ENCODE results near the gene HIVEP2. TPM values are rescaled to one million over a fixed set of nuclear protein-coding genes. Genes with fewer than 3 reads are reported as not detected.
A peak's percentile ranks its signal among the peaks of the same experiment; 100 is the strongest.

HIVEP2 gene
- polyA plus RNA-seq, 3 donors: 0.16 to 1.4 (median 0.64) TPM

DNA sequence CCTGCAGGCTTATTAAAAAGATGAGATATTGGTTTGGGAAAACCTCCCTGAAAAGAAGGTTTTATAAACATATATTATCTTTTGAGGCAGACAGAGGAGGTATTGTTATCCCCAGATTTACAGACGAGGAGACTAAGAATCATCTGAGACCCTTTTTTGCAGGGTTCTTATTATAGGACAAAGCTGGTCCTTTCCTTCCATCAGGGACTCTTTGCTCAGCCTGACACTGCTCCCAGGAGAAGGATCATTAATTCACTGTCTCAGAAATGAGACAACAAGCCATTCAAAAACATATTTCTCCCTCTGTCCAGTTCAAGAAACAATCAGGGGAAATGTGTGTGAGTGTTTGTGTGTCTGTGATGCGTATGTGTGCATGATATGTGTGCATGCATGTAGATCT lies 33.5 kb downstream of the HIVEP2 start:
- TF ChIP-seq, protein P1, sequence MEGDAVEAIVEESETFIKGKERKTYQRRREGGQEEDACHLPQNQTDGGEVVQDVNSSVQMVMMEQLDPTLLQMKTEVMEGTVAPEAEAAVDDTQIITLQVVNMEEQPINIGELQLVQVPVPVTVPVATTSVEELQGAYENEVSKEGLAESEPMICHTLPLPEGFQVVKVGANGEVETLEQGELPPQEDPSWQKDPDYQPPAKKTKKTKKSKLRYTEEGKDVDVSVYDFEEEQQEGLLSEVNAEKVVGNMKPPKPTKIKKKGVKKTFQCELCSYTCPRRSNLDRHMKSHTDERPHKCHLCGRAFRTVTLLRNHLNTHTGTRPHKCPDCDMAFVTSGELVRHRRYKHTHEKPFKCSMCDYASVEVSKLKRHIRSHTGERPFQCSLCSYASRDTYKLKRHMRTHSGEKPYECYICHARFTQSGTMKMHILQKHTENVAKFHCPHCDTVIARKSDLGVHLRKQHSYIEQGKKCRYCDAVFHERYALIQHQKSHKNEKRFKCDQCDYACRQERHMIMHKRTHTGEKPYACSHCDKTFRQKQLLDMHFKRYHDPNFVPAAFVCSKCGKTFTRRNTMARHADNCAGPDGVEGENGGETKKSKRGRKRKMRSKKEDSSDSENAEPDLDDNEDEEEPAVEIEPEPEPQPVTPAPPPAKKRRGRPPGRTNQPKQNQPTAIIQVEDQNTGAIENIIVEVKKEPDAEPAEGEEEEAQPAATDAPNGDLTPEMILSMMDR (IDR thresholded peaks at IDR 0.05): no peak
- Histone ChIP-seq H3K79me2 (ENCODE audit: insufficient read depth, low read length) (no peaks in the 10 kb centered on the region), H3K27ac (ENCODE audit: low read depth in 1 of 2, low read length in 2 of 2) (no peak overlapping the region), H3K9me3 (replicated peaks in 1 of 2; ENCODE audit: control insufficient read depth in 1 of 2, insufficient read depth in 1 of 2, low read length in 2 of 2) (no peaks in the 10 kb centered on the region), H2AFZ (ENCODE audit: insufficient read depth, low read depth, low read length, poor library complexity, severe bottlenecking) (no peak overlapping the region), H3K36me3 (replicated peaks in 1 of 2; ENCODE audit: control insufficient read depth in 1 of 2, insufficient read depth in 2 of 2, low read length in 2 of 2) (no peaks in the 10 kb centered on the region), H3K4me1 (ENCODE audit: control insufficient read depth in 1 of 2, insufficient read depth in 2 of 2, low read length in 2 of 2) (peaks cover 22 to 27% of the 10 kb centered on the region in 2 donors), H3K4me3 (replicated peaks in 1 of 3; ENCODE audit: low read depth in 2 of 3, low read length in 3 of 3) (no peak overlapping the region), H3K9ac (ENCODE audit: insufficient read depth, low read length, poor library complexity, severe bottlenecking) (no peak overlapping the region), H3K27me3 (ENCODE audit: control insufficient read depth in 2 of 2, insufficient read depth in 2 of 2, low read length in 2 of 2) (no peaks in the 10 kb centered on the region), H3K4me2 (replicated peaks; ENCODE audit: extremely low read depth, low read length, poor library complexity, severe bottlenecking) (no peak overlapping the region), H4K20me1 (ENCODE audit: insufficient read depth, low read length) (no peaks in the 10 kb centered on the region)
- intact Hi-C loops (cut with micrococcal nuclease): loop anchor here (5.0 to 10.0 kb wide), 3 partner anchors 36 to 207 kb away; partner anchors contain the start of gene HIVEP2 (in 2 of the 2)
- 80% methylated on average over 1 of the region's 2 CpGs for WGBS (ENCODE audit: insufficient coverage)
- DNase-seq: no peak
- Mint-ChIP-seq H3K36me3 (peaks cover 0 to 2% of the 10 kb centered on the region in 2 donors), H3K27ac (no peak overlapping the region), H3K27me3 (ENCODE audit: low read depth in 3 of 3) (peaks cover 0 to 4% (median 0%) of the 10 kb centered on the region in 3 donors), H3K4me3 (no peak overlapping the region), H3K4me1 (peaks cover 30% of the 10 kb centered on the region), H3K9me3 (peaks cover 0 to 1% (median 0%) of the 10 kb centered on the region in 7 donors)

DNA sequence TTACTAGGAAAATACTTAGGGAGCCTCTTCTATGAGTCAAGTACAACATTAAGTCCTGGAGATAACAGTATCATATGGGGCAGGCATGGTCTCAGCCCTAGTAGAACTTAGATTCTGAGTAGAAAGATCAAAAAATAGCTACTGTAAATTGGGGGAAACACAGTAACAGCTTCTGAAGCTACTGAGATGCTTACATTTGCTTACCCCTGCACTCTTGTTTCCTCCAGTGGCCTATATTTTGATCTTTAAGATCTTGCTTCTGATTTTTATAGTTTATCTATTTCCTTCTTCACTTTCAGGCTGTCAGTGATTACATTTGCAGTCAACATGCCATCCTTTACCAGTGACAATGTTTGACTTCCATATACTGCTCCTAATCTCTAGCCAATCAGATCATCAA lies 35.3 kb downstream of the HIVEP2 start:
- H3K4me2 ChIP-seq (replicated peaks; ENCODE audit: extremely low read depth, low read length, poor library complexity, severe bottlenecking): no peak overlapping the region
- Mint-ChIP-seq H3K4me3 (no peak overlapping the region), H3K36me3 (peaks cover 0 to 2% of the 10 kb centered on the region in 2 donors), H3K4me1 (peaks cover 22% of the 10 kb centered on the region), H3K27ac (peak overlapping the region in 1 of 7 donors; percentile 36), H3K27me3 (ENCODE audit: low read depth in 3 of 3) (peaks cover 0 to 3% (median 0%) of the 10 kb centered on the region in 3 donors), H3K9me3 (peaks cover 0 to 1% (median 0%) of the 10 kb centered on the region in 7 donors)
- H3K79me2 ChIP-seq (ENCODE audit: insufficient read depth, low read length): no peaks in the 10 kb centered on the region
- TF ChIP-seq, protein P1 (IDR thresholded peaks at IDR 0.05): no peak
- H3K4me3 ChIP-seq (replicated peaks in 1 of 3; ENCODE audit: low read depth in 2 of 3, low read length in 3 of 3): no peak overlapping the region
- H2AFZ ChIP-seq (ENCODE audit: insufficient read depth, low read depth, low read length, poor library complexity, severe bottlenecking): no peak overlapping the region
- no peaks in the 10 kb centered on the region for H3K36me3 ChIP-seq (replicated peaks in 1 of 2; ENCODE audit: control insufficient read depth in 1 of 2, insufficient read depth in 2 of 2, low read length in 2 of 2)
- H3K4me1 ChIP-seq (ENCODE audit: control insufficient read depth in 1 of 2, insufficient read depth in 2 of 2, low read length in 2 of 2): peaks cover 19 to 22% of the 10 kb centered on the region in 2 donors
- intact Hi-C loops (cut with micrococcal nuclease): loop anchor here (5.0 to 10.0 kb wide), 3 partner anchors 38 to 205 kb away; partner anchors contain the start of gene HIVEP2 (in 2 of the 2)
- H3K9me3 ChIP-seq (replicated peaks in 1 of 2; ENCODE audit: control insufficient read depth in 1 of 2, insufficient read depth in 1 of 2, low read length in 2 of 2): no peaks in the 10 kb centered on the region
- no peak overlapping the region for H3K27ac ChIP-seq (ENCODE audit: low read depth in 1 of 2, low read length in 2 of 2)
- no peaks in the 10 kb centered on the region for H4K20me1 ChIP-seq (ENCODE audit: insufficient read depth, low read length)
- no peak overlapping the region for H3K9ac ChIP-seq (ENCODE audit: insufficient read depth, low read length, poor library complexity, severe bottlenecking)
- no peaks in the 10 kb centered on the region for H3K27me3 ChIP-seq (ENCODE audit: control insufficient read depth in 2 of 2, insufficient read depth in 2 of 2, low read length in 2 of 2)
- DNase-seq: no peak
